HG03045 (cell line): ENCODE measurements around the gene NTRK2.

Source experiments
- ATAC-seq: cut with Tn5 transposase; IDR thresholded peaks from one replicate; pipeline ENCODE4 v1.9.1; 2021; ENCODE audit warnings: mild to moderate bottlenecking, moderate library complexity; ENCODE audit not compliant: unreplicated experiment

Gene NTRK2

GRCh38 chr9:85001925-85002324 lies 332.4 kb downstream of the NTRK2 start:
- ATAC-seq: no peak

- peak; percentile 61 for ATAC-seq
These were observed 335.4 kb downstream of the NTRK2 start for GRCh38 chr9:85004818-85005413.

GRCh38 chr9:85007748-85008147 lies 338.2 kb downstream of the NTRK2 start:
- ATAC-seq: no peak

- ATAC-seq: no peak
These were observed 338.7 kb downstream of the NTRK2 start for GRCh38 chr9:85008215-85008614.

- ATAC-seq: peak; percentile 77
These were observed 339.7 kb downstream of the NTRK2 start for GRCh38 chr9:85009251-85009650.

GRCh38 chr9:85013703-85014102 lies 344.2 kb downstream of the NTRK2 start:
- no peak for ATAC-seq

- ATAC-seq: no peak
These were observed 344.8 kb downstream of the NTRK2 start for GRCh38 chr9:85014292-85014691.

- ATAC-seq: no peak
These were observed 347.0 kb downstream of the NTRK2 start for GRCh38 chr9:85016384-85017006.

GRCh38 chr9:85020791-85021190 lies 351.3 kb downstream of the NTRK2 start:
- ATAC-seq: no peak

GRCh38 chr9:85021686-85022085 lies 352.2 kb downstream of the NTRK2 start:
- no peak for ATAC-seq

GRCh38 chr9:85024374-85024773 lies 354.8 kb downstream of the NTRK2 start:
- ATAC-seq: no peak

- no peak for ATAC-seq
These were observed 356.1 kb downstream of the NTRK2 start for GRCh38 chr9:85025638-85026037.

GRCh38 chr9:85027870-85028269 lies 358.3 kb downstream of the NTRK2 start:
- ATAC-seq: no peak

GRCh38 chr9:85030316-85030715 lies 360.8 kb downstream of the NTRK2 start:
- ATAC-seq: no peak

- ATAC-seq: no peak
These were observed 367.0 kb downstream of the NTRK2 start for GRCh38 chr9:85036496-85036895.

GRCh38 chr9:85038061-85038460 lies 368.5 kb downstream of the NTRK2 start:
- ATAC-seq: no peak

- no peak for ATAC-seq
These were observed 369.5 kb downstream of the NTRK2 start for GRCh38 chr9:85038824-85039608.

- no peak for ATAC-seq
These were observed 370.6 kb downstream of the NTRK2 start for GRCh38 chr9:85040146-85040545.

- no peak for ATAC-seq
These were observed 371.4 kb downstream of the NTRK2 start for GRCh38 chr9:85040821-85041465.

GRCh38 chr9:85041466-85042137 lies 372.1 kb downstream of the NTRK2 start:
- no peak for ATAC-seq
